Myocyte (in vitro differentiated cells): ENCODE results near the gene TEAD1. TPM values are rescaled to one million over a fixed set of nuclear protein-coding genes. Genes with fewer than 3 reads are reported as not detected.

Experiments used
- DNase-seq: peaks from one replicate; pipeline ENCODE4 v3.0.0-alpha.2; 2012; ENCODE audit warnings: low read depth
- total RNA-seq: library from RNA; depleted of rRNA; stranded (reverse); fragments of >200 nt; gene quantifications from 2 replicates; pipeline ENCODE4 v1.2.3, GENCODE V29; 2014

TEAD1 gene
- total RNA-seq, 1 donor from 2014 or later = 136 TPM

GRCh38 chr11:12786450-12786849, 112.2 kb downstream of the TEAD1 start:
- DNase-seq = no peak

DNA sequence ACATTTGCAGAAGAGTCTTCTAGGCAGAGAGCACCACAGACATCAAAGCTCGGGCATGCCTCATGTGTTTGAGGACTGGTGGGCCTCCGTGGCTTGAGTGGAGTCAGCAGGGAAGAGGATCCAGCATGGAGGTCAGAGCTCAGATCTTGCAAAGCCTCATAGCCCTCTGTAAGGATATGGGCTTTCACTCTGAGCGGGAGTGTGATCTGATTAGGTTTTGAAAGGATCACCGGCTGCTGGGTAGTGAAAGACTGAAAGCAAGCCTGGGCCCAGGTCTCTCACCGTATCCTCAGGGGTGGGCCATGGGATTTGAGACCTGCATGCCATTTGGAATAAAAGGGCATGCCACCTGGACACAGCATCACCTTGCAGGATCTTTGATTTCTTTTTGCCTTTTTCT, 112.7 kb downstream of the TEAD1 start:
- DNase-seq = no peak

- DNase-seq = peak; percentile 76
These were observed 113.6 kb downstream of the TEAD1 start for GRCh38 chr11:12787847-12788246.

- DNase-seq = no peak
These were observed 114.8 kb downstream of the TEAD1 start for GRCh38 chr11:12789054-12789453.

DNA sequence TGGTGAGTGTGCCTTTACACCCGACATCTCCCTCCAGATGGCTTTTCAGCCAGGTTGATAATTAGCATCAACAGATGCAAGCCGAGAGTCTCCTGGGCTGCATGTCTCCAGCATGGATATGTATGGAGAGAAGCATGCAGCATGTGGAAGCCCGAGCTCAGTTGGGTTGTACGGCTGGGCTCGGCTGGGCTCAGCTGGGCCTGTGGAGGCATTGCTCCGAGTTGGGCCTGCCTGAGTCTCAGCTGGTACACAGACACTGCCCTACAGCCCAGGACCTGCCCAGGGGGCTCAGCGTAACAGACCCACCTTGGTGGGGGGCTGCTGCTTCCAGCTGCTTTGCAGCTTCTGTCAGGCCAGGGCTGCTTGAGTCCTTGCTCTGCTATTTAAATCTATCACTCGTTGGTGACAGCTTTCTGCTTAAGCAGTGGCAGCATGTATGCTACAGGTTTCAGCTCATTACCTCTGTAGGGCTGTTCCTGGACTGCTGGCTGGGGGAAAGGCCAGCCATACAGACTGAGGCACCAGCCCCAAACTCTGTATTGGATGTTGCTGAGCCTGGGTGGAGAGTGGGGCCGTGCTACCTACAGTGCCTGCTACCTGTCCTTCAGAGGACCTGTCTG, 115.5 kb downstream of the TEAD1 start:
- DNase-seq = no peak

DNA sequence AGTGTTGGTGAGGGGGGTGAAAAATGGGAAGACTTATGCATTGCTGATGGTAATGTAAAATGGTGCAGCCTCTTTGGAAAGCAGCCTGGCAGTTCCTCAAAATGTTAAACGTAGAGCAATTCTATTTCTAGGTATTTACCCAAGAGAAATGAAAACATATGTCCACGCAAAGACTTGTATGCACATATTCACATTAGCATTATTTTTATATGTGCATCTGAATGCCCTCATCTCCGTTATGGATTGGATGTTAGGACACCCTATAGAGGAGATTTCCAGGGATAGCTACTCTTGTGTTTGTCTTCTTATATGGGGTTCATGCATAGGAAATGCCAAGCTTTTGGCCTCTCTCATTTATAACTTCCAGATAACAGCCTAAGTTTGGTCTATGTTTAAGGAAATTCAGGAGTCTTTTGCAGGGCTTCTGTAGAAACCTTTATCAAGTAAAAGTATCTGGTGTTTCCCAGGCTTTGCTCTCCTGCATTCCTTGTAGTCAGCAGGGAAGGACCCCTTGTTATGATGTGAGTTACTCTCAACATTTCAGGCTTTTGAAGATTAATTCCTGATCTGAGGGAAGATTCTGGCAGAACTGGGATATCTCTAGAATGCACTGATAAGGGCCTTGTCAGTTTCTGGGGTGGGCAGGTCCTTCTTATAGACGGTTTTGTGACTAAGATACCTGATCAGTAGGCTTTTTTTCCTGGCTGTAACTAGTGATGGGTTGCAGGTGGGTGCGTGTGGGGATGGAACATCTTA, 116.8 kb downstream of the TEAD1 start:
- DNase-seq = no peak

DNA sequence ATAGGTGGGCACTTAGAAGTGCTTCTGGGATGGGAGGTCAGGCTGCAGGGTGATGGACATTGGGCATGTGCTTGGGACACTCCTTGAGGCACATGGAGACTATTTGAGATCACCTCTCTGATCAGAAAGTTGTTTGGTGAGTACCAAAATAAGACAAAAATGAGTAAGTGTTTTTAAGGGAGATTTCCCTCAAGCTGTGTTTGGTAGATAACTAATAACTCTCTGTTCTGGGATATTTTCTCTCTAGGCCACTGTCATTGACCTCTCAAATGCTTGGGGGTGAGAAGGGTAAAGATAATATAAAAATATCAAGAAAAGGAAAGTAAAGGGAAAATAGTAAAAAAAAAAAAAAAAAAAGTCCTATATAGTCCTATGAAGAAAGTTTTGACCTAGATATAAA, 117.8 kb downstream of the TEAD1 start:
- no peak for DNase-seq

DNA sequence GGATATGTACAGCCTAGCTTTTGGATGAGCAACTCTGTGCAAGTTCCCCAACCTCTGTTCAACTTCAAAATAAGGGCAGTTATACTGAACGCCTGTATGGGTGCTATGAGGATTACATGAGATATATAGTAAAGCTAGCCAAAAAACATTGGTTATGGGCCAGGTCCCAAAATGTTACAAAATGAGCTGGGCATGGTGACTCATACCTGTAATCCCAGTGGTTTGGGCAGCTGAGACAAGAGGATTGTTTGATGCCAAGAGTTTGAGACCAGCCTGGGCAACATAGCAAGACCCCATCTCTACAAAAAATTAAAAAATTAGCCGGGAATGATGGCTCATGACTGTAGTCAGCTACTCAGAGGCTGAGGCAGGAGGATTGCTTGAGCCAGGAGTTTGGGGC, 118.4 kb downstream of the TEAD1 start:
- DNase-seq = peak; percentile 60

- DNase-seq = no peak
These were observed 118.8 kb downstream of the TEAD1 start for GRCh38 chr11:12793065-12793464.

DNA sequence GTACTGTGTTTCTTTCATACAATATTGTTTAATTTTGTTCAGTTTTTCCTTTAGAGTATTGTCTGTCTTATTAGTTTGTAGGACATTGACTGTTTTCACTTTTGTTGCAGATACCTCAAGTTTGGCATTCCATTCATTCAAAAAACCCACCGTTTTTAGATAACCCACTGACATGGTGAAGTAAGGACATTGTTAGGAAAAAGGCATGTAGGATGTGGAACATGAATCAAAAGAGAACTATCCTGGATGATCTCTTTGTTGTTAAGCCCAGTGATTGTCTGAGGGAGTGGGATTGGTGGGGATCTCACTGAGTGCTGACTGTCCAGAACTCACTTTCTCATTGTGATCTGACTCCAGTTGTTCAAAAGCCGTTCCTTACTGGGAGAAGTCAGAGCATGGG, 119.3 kb downstream of the TEAD1 start:
- no peak for DNase-seq

GRCh38 chr11:12794576-12795230, 120.5 kb downstream of the TEAD1 start:
- DNase-seq = no peak

- DNase-seq = no peak
These were observed 123.8 kb downstream of the TEAD1 start for GRCh38 chr11:12797996-12798395.

DNA sequence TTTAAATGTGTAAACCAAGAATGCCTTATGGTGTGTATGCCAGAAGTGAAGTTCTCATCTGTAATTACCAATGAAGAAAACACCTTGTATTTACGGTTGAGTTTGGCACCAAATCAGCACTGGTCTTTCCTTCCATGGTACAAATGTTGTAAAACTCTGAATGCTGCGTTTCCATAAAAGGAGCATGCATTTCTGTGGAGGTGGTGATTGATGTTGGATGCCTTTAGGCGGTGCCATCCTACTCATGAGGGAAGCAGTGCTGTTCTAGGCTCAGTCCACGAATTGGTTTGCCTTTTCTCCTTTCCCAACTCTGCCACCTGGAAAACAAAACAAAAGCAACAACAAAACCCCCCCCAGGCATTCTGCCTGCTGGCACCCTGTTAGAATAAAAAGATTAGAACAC, 124.4 kb downstream of the TEAD1 start:
- no peak for DNase-seq

- DNase-seq = no peak
These were observed 125.2 kb downstream of the TEAD1 start for GRCh38 chr11:12799334-12799835.

GRCh38 chr11:12800032-12800671, 125.9 kb downstream of the TEAD1 start:
- DNase-seq = no peak

DNA sequence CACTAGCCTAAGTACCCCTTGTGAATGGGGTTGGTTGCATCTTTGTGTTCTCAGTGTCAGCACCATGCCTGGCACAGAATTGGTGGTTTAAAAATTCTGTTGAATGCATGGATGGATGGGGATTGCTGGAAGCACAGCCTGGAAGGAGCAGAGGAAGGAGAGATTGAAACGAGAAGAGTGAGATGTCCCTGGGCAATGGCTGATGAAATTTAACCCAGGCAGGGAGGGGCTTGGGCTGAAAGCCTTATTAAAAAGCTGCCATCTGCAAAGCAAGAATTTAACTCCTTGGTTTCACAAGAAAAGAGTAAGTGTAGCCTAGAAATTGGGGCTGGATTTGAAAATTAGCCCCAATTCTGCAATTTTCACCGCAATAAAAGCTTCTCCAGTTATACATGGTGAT, 126.7 kb downstream of the TEAD1 start:
- DNase-seq = no peak

DNA sequence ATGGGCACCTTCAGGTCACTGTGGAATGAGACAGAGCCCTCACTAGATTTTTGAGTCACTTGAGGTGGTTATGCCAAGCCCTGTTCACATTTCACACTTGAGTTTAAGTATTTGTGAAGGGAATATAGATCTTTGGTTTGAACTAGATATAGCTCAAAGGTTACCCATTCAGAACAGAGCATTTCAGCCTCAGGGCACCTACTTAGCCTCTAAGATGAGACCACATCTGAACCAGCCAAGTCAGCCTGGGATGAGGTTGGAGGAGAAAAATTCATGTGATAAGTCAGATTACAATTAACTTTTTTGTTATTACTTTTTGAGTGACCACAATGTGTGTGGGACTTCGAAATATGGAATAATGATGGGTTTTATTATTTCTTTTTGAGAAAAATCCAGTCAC, 127.8 kb downstream of the TEAD1 start:
- no peak for DNase-seq

- DNase-seq = no peak
These were observed 128.3 kb downstream of the TEAD1 start for GRCh38 chr11:12802418-12803085.

- DNase-seq = no peak
These were observed 129.0 kb downstream of the TEAD1 start for GRCh38 chr11:12803086-12803826.

DNA sequence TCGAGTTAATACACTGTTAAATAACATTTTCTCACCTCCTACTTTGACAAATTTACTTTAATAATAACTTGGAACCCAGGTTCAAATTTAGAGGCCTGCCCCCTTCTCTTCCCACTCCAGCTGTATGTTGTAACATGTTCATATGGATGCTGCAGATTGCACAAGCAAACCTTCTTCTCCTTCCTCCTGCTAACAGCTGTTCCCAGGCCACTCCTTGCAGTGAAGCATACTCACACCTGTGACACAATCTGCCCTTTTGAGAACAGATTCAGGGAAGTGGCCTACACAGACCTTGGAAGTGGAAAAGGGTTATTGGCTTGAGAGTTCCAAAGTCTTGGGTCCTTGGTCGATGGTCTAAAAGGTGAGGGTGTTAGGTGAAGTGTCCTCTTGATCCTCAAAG, 131.9 kb downstream of the TEAD1 start:
- DNase-seq = no peak

GRCh38 chr11:12807621-12808020, 133.4 kb downstream of the TEAD1 start:
- no peak for DNase-seq
